Measurements from ENCODE around the gene CLCN6. TPM values are rescaled to one million over a fixed set of nuclear protein-coding genes. Genes with fewer than 3 reads are reported as not detected.

CLCN6 gene
- total RNA-seq, 1 experiment from 2014 or later, result 17.4 TPM

DNA sequence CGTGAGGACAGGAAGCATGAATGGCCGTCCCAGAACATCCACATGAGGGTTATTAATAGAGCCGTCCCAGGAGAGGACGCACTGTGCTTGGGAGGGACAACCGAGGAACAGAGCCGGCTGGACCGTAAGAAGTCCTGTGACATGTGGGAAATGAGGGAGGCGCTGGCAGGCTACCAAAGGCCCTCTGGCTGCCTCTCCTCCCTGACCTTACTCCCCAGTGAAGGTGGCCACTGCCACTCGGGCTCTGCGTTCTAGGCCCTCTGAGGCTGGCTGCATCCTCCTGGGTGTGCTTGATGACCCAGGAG, 68.2 kb downstream of the CLCN6 start:
- intact Hi-C loops (cut with micrococcal nuclease; ENCODE audit: unreplicated experiment), result no loop called here
- no peak for TF ChIP-seq CTCF (IDR thresholded peaks at IDR 0.05; ENCODE audit: unreplicated experiment)
- H3K27ac Mint-ChIP-seq (ENCODE audit: unreplicated experiment), result no peak overlapping the region
- CTCF ChIA-PET, result no interaction called here
- H3K9me3 Mint-ChIP-seq (ENCODE audit: low read depth, unreplicated experiment), result no peaks in the 10 kb centered on the region
- H3K27me3 Mint-ChIP-seq (ENCODE audit: unreplicated experiment), result peaks cover 92% of the 10 kb centered on the region
- H3K36me3 Mint-ChIP-seq (ENCODE audit: insufficient read depth, unreplicated experiment), result no peaks in the 10 kb centered on the region
- no peak overlapping the region for H3K4me3 Mint-ChIP-seq (ENCODE audit: low read depth, unreplicated experiment)
- DNase-seq, result no peak
- no TSS peak for BruUV-seq (replicated peaks)
- no peaks in the 10 kb centered on the region for H3K4me1 Mint-ChIP-seq (ENCODE audit: low read depth, unreplicated experiment)

DNA sequence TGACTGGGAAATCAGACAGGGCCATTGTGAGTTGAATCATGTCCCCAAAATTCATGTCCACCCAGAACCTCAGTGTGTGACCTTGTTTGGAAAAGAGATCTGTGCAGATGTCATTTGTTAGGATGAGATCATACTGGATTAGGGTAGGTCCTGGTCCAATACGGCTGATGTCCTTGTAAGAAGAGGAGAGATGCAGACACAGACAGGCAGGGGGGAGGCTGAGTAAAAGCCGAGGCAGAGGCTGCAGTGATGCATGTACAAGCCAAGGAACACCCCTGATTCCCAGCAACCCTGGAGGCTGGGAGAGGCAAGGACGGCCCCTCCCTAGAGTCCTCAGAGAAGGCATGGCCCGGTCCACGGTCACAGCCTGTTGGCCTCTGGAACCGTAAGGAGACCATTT, 68.6 kb downstream of the CLCN6 start:
- H3K27me3 Mint-ChIP-seq (ENCODE audit: unreplicated experiment), result peaks cover 92% of the 10 kb centered on the region
- no peaks in the 10 kb centered on the region for H3K36me3 Mint-ChIP-seq (ENCODE audit: insufficient read depth, unreplicated experiment)
- intact Hi-C loops (cut with micrococcal nuclease; ENCODE audit: unreplicated experiment), result no loop called here
- H3K4me1 Mint-ChIP-seq (ENCODE audit: low read depth, unreplicated experiment), result no peaks in the 10 kb centered on the region
- no peak overlapping the region for H3K27ac Mint-ChIP-seq (ENCODE audit: unreplicated experiment)
- no peak for TF ChIP-seq CTCF (IDR thresholded peaks at IDR 0.05; ENCODE audit: unreplicated experiment)
- H3K9me3 Mint-ChIP-seq (ENCODE audit: low read depth, unreplicated experiment), result no peaks in the 10 kb centered on the region
- H3K4me3 Mint-ChIP-seq (ENCODE audit: low read depth, unreplicated experiment), result no peak overlapping the region
- BruUV-seq (replicated peaks), result no TSS peak
- CTCF ChIA-PET, result no interaction called here
- DNase-seq, result no peak

DNA sequence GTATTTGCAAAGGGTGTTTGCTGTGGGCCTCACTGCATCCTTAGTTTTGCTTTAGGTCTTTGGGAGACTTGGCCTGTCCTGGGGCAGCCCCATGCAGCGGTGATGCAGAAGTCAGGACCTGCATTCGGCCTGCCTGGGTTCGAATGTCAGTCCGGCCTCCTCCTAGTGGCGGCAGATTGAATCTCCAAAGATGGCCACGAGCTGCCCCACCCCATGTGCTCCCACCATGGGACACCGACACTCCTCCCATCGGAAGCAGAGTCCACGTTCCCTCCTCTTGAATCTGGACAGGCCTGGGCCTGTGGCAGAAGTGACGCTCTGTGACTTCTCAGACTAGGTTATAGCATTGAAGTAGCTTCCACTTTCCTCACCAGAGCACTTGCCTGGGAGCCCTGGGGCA, 69.1 kb downstream of the CLCN6 start:
- H3K9me3 Mint-ChIP-seq (ENCODE audit: low read depth, unreplicated experiment), result no peaks in the 10 kb centered on the region
- BruUV-seq (replicated peaks), result no TSS peak
- H3K4me3 Mint-ChIP-seq (ENCODE audit: low read depth, unreplicated experiment), result no peak overlapping the region
- H3K27ac Mint-ChIP-seq (ENCODE audit: unreplicated experiment), result no peak overlapping the region
- no peaks in the 10 kb centered on the region for H3K4me1 Mint-ChIP-seq (ENCODE audit: low read depth, unreplicated experiment)
- H3K27me3 Mint-ChIP-seq (ENCODE audit: unreplicated experiment), result peaks cover 89% of the 10 kb centered on the region
- intact Hi-C loops (cut with micrococcal nuclease; ENCODE audit: unreplicated experiment), result no loop called here
- no peak for TF ChIP-seq CTCF (IDR thresholded peaks at IDR 0.05; ENCODE audit: unreplicated experiment)
- CTCF ChIA-PET, result no interaction called here
- no peaks in the 10 kb centered on the region for H3K36me3 Mint-ChIP-seq (ENCODE audit: insufficient read depth, unreplicated experiment)
- DNase-seq, result no peak

DNA sequence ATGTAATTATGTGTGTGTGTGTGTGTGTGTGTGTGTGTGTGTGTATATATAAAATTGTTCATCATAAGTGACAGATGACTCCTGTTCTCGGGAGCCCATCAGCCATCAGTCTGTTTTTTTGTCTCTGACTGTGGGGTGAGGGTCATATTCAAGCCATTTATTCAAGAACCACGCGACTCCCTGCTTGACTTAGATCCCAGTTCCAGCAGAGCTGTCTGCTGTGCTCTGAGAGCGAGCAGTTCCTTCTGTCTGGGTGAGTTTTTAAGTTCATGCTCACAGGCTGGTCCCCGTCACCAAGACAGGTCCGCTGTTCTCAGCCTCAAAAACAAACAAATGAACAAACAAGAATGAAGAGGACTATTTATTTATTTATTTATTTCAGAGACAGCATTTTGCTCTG, 71.1 kb downstream of the CLCN6 start:
- Mint-ChIP-seq H3K27ac (ENCODE audit: unreplicated experiment) (no peak overlapping the region), H3K27me3 (ENCODE audit: unreplicated experiment) (peaks cover 83% of the 10 kb centered on the region), H3K4me3 (ENCODE audit: low read depth, unreplicated experiment) (no peak overlapping the region), H3K36me3 (ENCODE audit: insufficient read depth, unreplicated experiment) (no peaks in the 10 kb centered on the region), H3K4me1 (ENCODE audit: low read depth, unreplicated experiment) (no peaks in the 10 kb centered on the region), H3K9me3 (ENCODE audit: low read depth, unreplicated experiment) (no peaks in the 10 kb centered on the region)
- CTCF ChIA-PET, result no interaction called here
- TF ChIP-seq CTCF (IDR thresholded peaks at IDR 0.05; ENCODE audit: unreplicated experiment), result no peak
- DNase-seq, result no peak
- intact Hi-C loops (cut with micrococcal nuclease; ENCODE audit: unreplicated experiment), result no loop called here
- BruUV-seq (replicated peaks), result no TSS peak

All from Calu3 (cell line).